Smooth muscle cell (in vitro differentiated cells): ENCODE data around the gene SF3A2. TPM values are rescaled to one million over a fixed set of nuclear protein-coding genes. Genes with fewer than 3 reads are reported as not detected.

Source experiments
- DNase-seq: peaks from one replicate; lab custom pipeline; 2025; ENCODE audit not compliant: unreplicated experiment; lab: John Stamatoyannopoulos, UW
- H2AFZ ChIP-seq: fragments of 200-600 bp; sonication (generic); 2 replicates; pipeline ENCODE4 v1.6.0; 2016; ENCODE audit warnings: antibody characterized with exemption, low read depth, mild to moderate bottlenecking
- H3F3A ChIP-seq: fragments of 200-600 bp; sonication (generic); 2 replicates; pipeline ENCODE4 v1.6.0; 2017; ENCODE audit warnings: antibody characterized with exemption, low read depth
- H3K27ac ChIP-seq: fragments of 200-600 bp; sonication (generic); 2 replicates; pipeline ENCODE4 v1.5.1; 2016; ENCODE audit warnings: low read depth, mild to moderate bottlenecking
- H3K27me3 ChIP-seq: fragments of 200-600 bp; sonication (generic); 2 replicates; pipeline ENCODE4 v1.6.1; 2016; ENCODE audit warnings: low read depth, mild to moderate bottlenecking
- H3K36me3 ChIP-seq: fragments of 200-600 bp; sonication (generic); 2 replicates; pipeline ENCODE4 v1.5.1; 2016; ENCODE audit warnings: low read depth
- H3K4me1 ChIP-seq: fragments of 200-600 bp; sonication (generic); 2 replicates; pipeline ENCODE4 v1.5.1; 2016; ENCODE audit warnings: low read depth
- H3K4me2 ChIP-seq: fragments of 200-600 bp; sonication (generic); 2 replicates; pipeline ENCODE4 v1.6.0; 2016; ENCODE audit warnings: mild to moderate bottlenecking
- H3K4me3 ChIP-seq: fragments of 200-600 bp; sonication (generic); 2 replicates; pipeline ENCODE4 v1.5.1; 2016; ENCODE audit warnings: mild to moderate bottlenecking
- H3K79me2 ChIP-seq: fragments of 200-600 bp; sonication (generic); 2 replicates; pipeline ENCODE4 v1.6.0; 2016; ENCODE audit warnings: low read depth, mild to moderate bottlenecking
- H3K9ac ChIP-seq: fragments of 200-600 bp; sonication (generic); 2 replicates; pipeline ENCODE4 v1.6.0; 2016; ENCODE audit warnings: low read depth
- H3K9me3 ChIP-seq: fragments of 200-600 bp; sonication (generic); replicated peaks from 2 replicates; pipeline ENCODE4 v1.5.1; 2016; ENCODE audit warnings: low read depth
- H4K20me1 ChIP-seq: fragments of 200-600 bp; sonication (generic); 2 replicates; pipeline ENCODE4 v1.6.0; 2016; ENCODE audit warnings: low read depth
- WGBS: methylation state at CpG from one replicate; pipeline ENCODE4 v1.1.7; 2016; ENCODE audit warnings: low lambda C conversion rate; 5-methylcytosine and 5-hydroxymethylcytosine counted together
- polyA plus RNA-seq: library from polyadenylated mRNA; unstranded; fragments of >200 nt; fragmentation: Nextera tagmentation; extraction: Ambion mirVana; gene quantifications from 2 replicates; pipeline ENCODE4 v1.2.1, GENCODE V29; 2016
- total RNA-seq: library from RNA; depleted of rRNA; stranded (reverse); fragments of >200 nt; gene quantifications from 2 replicates; pipeline ENCODE4 v1.2.3, GENCODE V29; 2014
- TF ChIP-seq, protein P1 (sequence below): fragments of 200-600 bp; sonication (generic); IDR thresholded peaks from 2 replicates; pipeline ENCODE4 v1.5.1; 2017; ENCODE audit warnings: borderline replicate concordance, mild to moderate bottlenecking, antibody characterized with exemption; ENCODE audit not compliant: insufficient read depth, poor library complexity, severe bottlenecking

SF3A2 gene
- total and polyA plus RNA-seq, 2 experiments from 2014 or later, result 28.5 to 63.0 TPM

DNA sequence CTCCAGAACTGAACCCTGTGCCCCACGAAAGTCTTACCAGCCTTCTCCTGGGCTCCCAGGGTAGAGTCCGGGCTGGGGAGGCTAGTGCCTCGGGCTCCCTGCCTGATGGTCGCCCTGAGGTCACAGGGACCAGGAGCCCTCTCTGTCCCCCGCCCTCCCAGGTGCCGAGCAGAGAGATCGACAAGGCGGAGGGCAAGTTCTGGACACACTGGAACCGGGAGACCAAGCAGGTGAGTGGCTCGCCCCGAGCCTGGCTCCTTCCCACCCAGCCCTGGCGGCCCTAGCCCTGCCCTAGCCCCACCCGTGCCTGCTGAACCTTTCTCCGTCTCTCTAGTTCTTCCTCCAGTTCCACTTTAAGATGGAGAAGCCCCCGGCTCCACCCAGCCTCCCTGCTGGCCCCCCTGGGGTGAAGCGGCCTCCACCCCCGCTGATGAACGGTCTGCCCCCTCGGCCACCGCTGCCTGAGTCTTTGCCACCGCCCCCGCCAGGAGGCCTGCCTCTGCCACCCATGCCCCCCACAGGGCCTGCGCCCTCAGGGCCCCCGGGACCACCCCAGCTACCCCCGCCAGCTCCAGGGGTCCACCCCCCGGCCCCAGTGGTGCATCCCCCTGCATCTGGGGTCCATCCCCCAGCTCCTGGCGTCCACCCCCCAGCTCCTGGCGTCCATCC lies 10.9 kb downstream of the SF3A2 start:
- no peaks in the 10 kb centered on the region for H3K9me3 ChIP-seq
- no peak overlapping the region for H3K9ac ChIP-seq
- peaks cover 8% of the 10 kb centered on the region for H3K27me3 ChIP-seq
- H3K4me1 ChIP-seq, result no peaks in the 10 kb centered on the region
- no peaks in the 10 kb centered on the region for H3F3A ChIP-seq
- no peak overlapping the region for H3K4me2 ChIP-seq
- H3K36me3 ChIP-seq, result no peaks in the 10 kb centered on the region
- H2AFZ ChIP-seq, result no peak overlapping the region
- H3K79me2 ChIP-seq, result peaks cover 11% of the 10 kb centered on the region
- no peak overlapping the region for H3K27ac ChIP-seq
- 95% methylated on average over 13 of the region's 28 CpGs for WGBS
- peaks cover 70% of the 10 kb centered on the region for H4K20me1 ChIP-seq
- TF ChIP-seq, protein P1, sequence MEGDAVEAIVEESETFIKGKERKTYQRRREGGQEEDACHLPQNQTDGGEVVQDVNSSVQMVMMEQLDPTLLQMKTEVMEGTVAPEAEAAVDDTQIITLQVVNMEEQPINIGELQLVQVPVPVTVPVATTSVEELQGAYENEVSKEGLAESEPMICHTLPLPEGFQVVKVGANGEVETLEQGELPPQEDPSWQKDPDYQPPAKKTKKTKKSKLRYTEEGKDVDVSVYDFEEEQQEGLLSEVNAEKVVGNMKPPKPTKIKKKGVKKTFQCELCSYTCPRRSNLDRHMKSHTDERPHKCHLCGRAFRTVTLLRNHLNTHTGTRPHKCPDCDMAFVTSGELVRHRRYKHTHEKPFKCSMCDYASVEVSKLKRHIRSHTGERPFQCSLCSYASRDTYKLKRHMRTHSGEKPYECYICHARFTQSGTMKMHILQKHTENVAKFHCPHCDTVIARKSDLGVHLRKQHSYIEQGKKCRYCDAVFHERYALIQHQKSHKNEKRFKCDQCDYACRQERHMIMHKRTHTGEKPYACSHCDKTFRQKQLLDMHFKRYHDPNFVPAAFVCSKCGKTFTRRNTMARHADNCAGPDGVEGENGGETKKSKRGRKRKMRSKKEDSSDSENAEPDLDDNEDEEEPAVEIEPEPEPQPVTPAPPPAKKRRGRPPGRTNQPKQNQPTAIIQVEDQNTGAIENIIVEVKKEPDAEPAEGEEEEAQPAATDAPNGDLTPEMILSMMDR, result no peak
- no peak for DNase-seq
- H3K4me3 ChIP-seq, result no peak overlapping the region

DNA sequence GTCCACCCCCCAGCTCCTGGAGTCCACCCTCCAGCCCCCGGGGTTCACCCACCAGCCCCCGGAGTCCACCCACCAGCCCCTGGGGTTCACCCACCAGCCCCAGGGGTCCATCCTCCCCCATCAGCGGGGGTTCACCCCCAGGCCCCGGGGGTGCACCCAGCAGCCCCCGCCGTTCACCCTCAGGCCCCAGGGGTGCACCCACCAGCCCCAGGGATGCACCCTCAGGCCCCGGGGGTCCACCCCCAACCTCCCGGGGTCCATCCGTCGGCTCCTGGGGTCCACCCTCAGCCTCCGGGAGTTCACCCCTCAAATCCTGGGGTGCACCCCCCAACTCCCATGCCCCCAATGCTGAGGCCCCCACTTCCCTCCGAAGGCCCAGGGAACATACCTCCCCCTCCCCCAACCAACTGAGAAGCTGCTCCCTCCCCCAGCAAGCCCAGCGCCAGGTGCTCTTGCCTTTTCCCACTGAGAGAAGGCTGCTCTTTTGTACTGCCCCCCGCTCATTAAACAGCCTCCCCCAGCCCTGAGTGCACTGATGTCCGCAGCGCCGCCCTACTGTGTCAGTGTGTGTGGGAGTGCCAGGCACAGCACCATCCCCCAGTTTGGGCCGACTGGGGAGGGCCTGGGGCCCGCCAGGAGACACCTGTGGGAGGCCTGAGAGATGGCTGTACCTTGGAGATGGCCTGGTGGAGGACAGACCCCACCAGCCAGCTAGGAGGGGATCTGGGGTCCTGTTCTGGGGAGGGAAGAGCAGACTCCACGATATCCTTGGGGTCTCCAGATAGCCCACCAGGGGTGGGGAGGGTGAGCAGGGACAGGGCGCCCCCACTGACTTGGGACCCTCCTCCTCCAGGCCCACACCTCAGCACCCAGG lies 11.7 kb downstream of the SF3A2 start:
- DNase-seq, result no peak
- peaks cover 7% of the 10 kb centered on the region for H3K4me1 ChIP-seq
- H2AFZ ChIP-seq, result no peak overlapping the region
- no peak overlapping the region for H3K4me3 ChIP-seq
- H3K27ac ChIP-seq, result no peak overlapping the region
- H3K36me3 ChIP-seq, result no peaks in the 10 kb centered on the region
- H3K9ac ChIP-seq, result no peak overlapping the region
- peaks cover 16% of the 10 kb centered on the region for H3K27me3 ChIP-seq
- H3F3A ChIP-seq, result no peaks in the 10 kb centered on the region
- peaks cover 70% of the 10 kb centered on the region for H4K20me1 ChIP-seq
- H3K4me2 ChIP-seq, result no peak overlapping the region
- WGBS, result 89% methylated on average over 12 of the region's 21 CpGs
- peaks cover 3% of the 10 kb centered on the region for H3K79me2 ChIP-seq
- H3K9me3 ChIP-seq, result no peaks in the 10 kb centered on the region
- TF ChIP-seq, protein P1, result no peak

DNA sequence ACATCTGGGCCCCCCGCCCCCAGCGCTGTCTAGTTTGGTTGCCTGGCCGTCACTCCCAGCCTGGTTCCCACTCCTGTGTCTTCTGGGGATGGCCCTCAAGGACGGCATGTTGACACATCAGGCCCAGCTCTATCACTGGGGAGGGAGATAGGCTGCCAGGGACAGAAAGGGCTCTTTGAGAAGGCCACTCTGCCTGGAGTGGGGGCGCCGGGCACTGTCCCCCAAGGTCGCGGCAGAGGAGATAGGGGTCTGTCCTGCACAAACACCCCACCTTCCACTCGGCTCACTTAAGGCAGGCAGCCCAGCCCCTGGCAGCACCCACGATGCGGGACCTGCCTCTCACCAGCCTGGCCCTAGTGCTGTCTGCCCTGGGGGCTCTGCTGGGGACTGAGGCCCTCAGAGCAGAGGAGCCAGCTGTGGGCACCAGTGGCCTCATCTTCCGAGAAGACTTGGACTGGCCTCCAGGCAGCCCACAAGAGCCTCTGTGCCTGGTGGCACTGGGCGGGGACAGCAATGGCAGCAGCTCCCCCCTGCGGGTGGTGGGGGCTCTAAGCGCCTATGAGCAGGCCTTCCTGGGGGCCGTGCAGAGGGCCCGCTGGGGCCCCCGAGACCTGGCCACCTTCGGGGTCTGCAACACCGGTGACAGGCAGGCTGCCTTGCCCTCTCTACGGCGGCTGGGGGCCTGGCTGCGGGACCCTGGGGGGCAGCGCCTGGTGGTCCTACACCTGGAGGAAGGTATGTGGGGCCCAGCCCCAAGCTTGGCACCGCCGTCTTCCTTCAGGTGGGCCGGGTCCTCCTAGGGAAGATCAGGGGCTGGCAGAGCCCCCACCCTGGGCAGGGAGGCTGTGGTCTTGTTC lies 12.6 kb downstream of the SF3A2 start, which contains the start of gene AMH:
TSS of gene AMH (plus strand) at position 314 of the 857 bp plus-strand sequence. CDS start at position 324, 10 bp downstream.
- Histone ChIP-seq H2AFZ (no peak within 1 kb of the TSS), H3K27me3 (peaks cover 22% of the 10 kb centered on the region), H3K27ac (no peak within 1 kb of the TSS), H3K9ac (no peak within 1 kb of the TSS), H3K4me3 (no peak within 1 kb of the TSS), H3K4me1 (peaks cover 7% of the 10 kb centered on the region), H3K4me2 (no peak within 1 kb of the TSS), H3F3A (no peaks in the 10 kb centered on the region), H3K9me3 (no peaks in the 10 kb centered on the region), H3K36me3 (no peaks in the 10 kb centered on the region), H3K79me2 (no peaks in the 10 kb centered on the region), H4K20me1 (peaks cover 61% of the 10 kb centered on the region)
- TF ChIP-seq, protein P1, result no peak
- DNase-seq, result no peak
- WGBS, result 90% methylated on average over 27 of the region's 27 CpGs
